Ovary (tissue), 9 donors: ENCODE data around the gene UBP1. TPM values are rescaled to one million over a fixed set of nuclear protein-coding genes. Genes with fewer than 3 reads are reported as not detected.
"Not testable (repeated sequence)": the region's sequence is repeated elsewhere in the genome, so short reads cannot be mapped to it uniquely, and the experiment has no call there.

ENCODE experiments used
- DNase-seq, 5 donors: peaks; one replicate each; pipeline ENCODE4 v3.0.0-alpha.2; 2019 to 2020
- H3K27ac ChIP-seq, 2 donors: fragments of 200-600 bp; one replicate each; pipeline versions ENCODE4 v1.5.1 to v1.8.0; 2019 to 2022
- H3K27me3 ChIP-seq: fragments of 200-600 bp; one replicate; pipeline ENCODE4 v1.8.0; 2022
- H3K36me3 ChIP-seq: fragments of 200-600 bp; sonication (generic); one replicate; pipeline ENCODE4 v1.5.1; 2019
- H3K4me1 ChIP-seq: one replicate; pipeline ENCODE4 v1.8.1; 2013; ENCODE audit warnings: mild to moderate bottlenecking, moderate library complexity; ENCODE audit not compliant: insufficient read depth
- H3K4me3 ChIP-seq: fragments of 200-600 bp; sonication (generic); one replicate; pipeline ENCODE4 v1.5.1; 2017
- H3K9me3 ChIP-seq, 2 donors: fragments of 200-600 bp in 1 of 2; sonication (generic) in 1 of 2; one replicate each; pipeline versions ENCODE4 v1.5.1 to v1.8.1; 2013 to 2019; ENCODE audit warnings: mild to moderate bottlenecking in 1 of 2, moderate library complexity in 1 of 2
- CTCF ChIP-seq, 3 donors: fragments of 450-650 bp in 2 of 3; fragments of 200-600 bp in 1 of 3; IDR thresholded peaks; one replicate each; pipeline versions ENCODE4 v1.5.1 to v1.8.0; 2016 to 2022; ENCODE audit warnings: antibody characterized with exemption in 3 of 3, mild to moderate bottlenecking in 1 of 3
- EP300 ChIP-seq: sonication (generic); formaldehyde crosslinking; IDR thresholded peaks from one replicate; pipeline ENCODE4 v1.6.1; 2017; ENCODE audit warnings: antibody characterized with exemption
- POLR2A ChIP-seq: fragments of 450-650 bp; IDR thresholded peaks from one replicate; pipeline ENCODE4 v1.6.1; 2017; ENCODE audit warnings: antibody characterized with exemption, mild to moderate bottlenecking, moderate library complexity
- WGBS, 3 donors: extraction: QIAGEN DNeasy Blood & Tissue Kit in 1 of 3; methylation state at CpG; one replicate each; pipeline versions ENCODE4 v1.1.5 to v1.1.7; 2013 to 2017; 5-methylcytosine and 5-hydroxymethylcytosine counted together
- intact Hi-C, 4 donors: fragments of 100-400 bp; cut with DNase I; formaldehyde crosslinking; loops; one replicate each; pipeline versions ENCODE4 v1.11.0 to v1.15.1; 2022 to 2023
- polyA plus RNA-seq, 2 donors: library from polyadenylated mRNA; stranded (reverse); fragments of 200-250 nt in 1 of 2; fragments of 350-450 nt in 1 of 2; fragmentation: Illumina TruSeq in 1 of 2; extraction: RNeasy Lipid Tissue Mini Kit (QIAGEN cat#74804) in 1 of 2; gene quantifications; one replicate each; pipeline ENCODE4 v1.2.3, GENCODE V29; 2013 to 2014
- total RNA-seq, 7 donors: library from RNA; depleted of rRNA in 2 of 7; stranded (reverse); fragments of >200 nt in 2 of 7; fragmentation: NEBNext Ultra II Directional in 3 of 7; extraction: Animal tissue kit (Norgen Biotek cat#: 25700) in 3 of 7; gene quantifications; one replicate each; pipeline versions ENCODE4 v1.1.0 to v1.2.4, GENCODE V29; 2016 to 2023
- donor health status: DM: no; HTN: no; CAD: no; lungs with moderate emphysema.
- donor health status: DM: no; HTN: no; CAD: no.
- donor health status: Bipolar disorder and iron deficiency.
- donor health status: DM: yes; HTN: yes; CAD: no.
- donor health status: DM: no; HTN: no; CAD: no.
- donor health status: DM: yes; HTN: yes; CAD: no.

UBP1 gene
- total and polyA plus RNA-seq, 9 donors, result 28.2 to 62.7 (median 51.8) TPM

GRCh38 chr3:33458446-33458845, 18.2 kb upstream of the UBP1 start:
- Histone ChIP-seq H3K27me3 (no peaks in the 10 kb centered on the region), H3K36me3 (no peaks in the 10 kb centered on the region), H3K27ac (no peak overlapping the region), H3K4me3 (no peak overlapping the region), H3K4me1 (no peaks in the 10 kb centered on the region), H3K9me3 (peaks cover 0 to 7% of the 10 kb centered on the region in 2 donors)
- 92 to 98% (median 97%) methylated on average over 3 of the region's 3 CpGs for WGBS, 3 donors
- no peak for DNase-seq
- intact Hi-C loops, result no loop called here
- TF ChIP-seq CTCF (IDR thresholded peaks at IDR 0.05) (no peak), EP300 (no peak), POLR2A (no peak)

- H3K36me3 ChIP-seq, result no peaks in the 10 kb centered on the region
- H3K27me3 ChIP-seq, result no peaks in the 10 kb centered on the region
- TF ChIP-seq EP300 (no peak), POLR2A (no peak), CTCF (IDR thresholded peaks at IDR 0.05) (no peak)
- H3K4me1 ChIP-seq, result no peaks in the 10 kb centered on the region
- no peak overlapping the region for H3K4me3 ChIP-seq
- intact Hi-C loops, result no loop called here
- peaks cover 0 to 7% of the 10 kb centered on the region in 2 donors for H3K9me3 ChIP-seq
- no peak overlapping the region for H3K27ac ChIP-seq
- no peak for DNase-seq
- 77 to 83% (median 78%) methylated on average over 2 of the region's 2 CpGs for WGBS, 3 donors
Observed at GRCh38 chr3:33456756-33457155, 16.6 kb upstream of the UBP1 start.

- DNase-seq, result no peak
- no peak overlapping the region for H3K4me3 ChIP-seq
- no peaks in the 10 kb centered on the region for H3K36me3 ChIP-seq
- WGBS, 3 donors, result 96 to 98% (median 97%) methylated on average over 19 of the region's 19 CpGs
- TF ChIP-seq POLR2A (no peak), CTCF (IDR thresholded peaks at IDR 0.05) (no peak), EP300 (no peak)
- intact Hi-C loops, result no loop called here
- no peak overlapping the region for H3K27ac ChIP-seq
- H3K4me1 ChIP-seq, result no peaks in the 10 kb centered on the region
- H3K9me3 ChIP-seq, result peaks cover 0 to 2% of the 10 kb centered on the region in 2 donors
- H3K27me3 ChIP-seq, result no peaks in the 10 kb centered on the region
Observed at GRCh38 chr3:33453331-33453761, 13.1 kb upstream of the UBP1 start.

- H3K9me3 ChIP-seq, intact Hi-C loops, H3K27ac ChIP-seq, H3K4me1 ChIP-seq, H3K4me3 ChIP-seq, DNase-seq, H3K36me3 ChIP-seq, H3K27me3 ChIP-seq: not testable (repeated sequence)
- 77 to 94% (median 91%) methylated on average over 1 of the region's 1 CpG for WGBS, 3 donors
Observed at GRCh38 chr3:33451994-33452393, 11.8 kb upstream of the UBP1 start.

- no peak for DNase-seq
- Histone ChIP-seq H3K27ac (no peak overlapping the region), H3K4me1 (no peaks in the 10 kb centered on the region), H3K9me3 (no peaks in the 10 kb centered on the region), H3K27me3 (no peaks in the 10 kb centered on the region), H3K4me3 (no peak overlapping the region), H3K36me3 (no peaks in the 10 kb centered on the region)
- intact Hi-C loops, result no loop called here
- TF ChIP-seq EP300 (no peak), POLR2A (no peak), CTCF (IDR thresholded peaks at IDR 0.05) (no peak)
- 94 to 96% (median 95%) methylated on average over 15 of the region's 15 CpGs for WGBS, 3 donors
Observed at GRCh38 chr3:33447958-33448357, 7.8 kb upstream of the UBP1 start.

- H3K4me3 ChIP-seq, H3K27ac ChIP-seq, intact Hi-C loops, H3K36me3 ChIP-seq, DNase-seq, H3K4me1 ChIP-seq, H3K9me3 ChIP-seq, H3K27me3 ChIP-seq: not testable (repeated sequence)
- WGBS, 3 donors, result 79 to 85% (median 83%) methylated on average over 7 of the region's 7 CpGs
Observed at GRCh38 chr3:33447256-33447625, 7.0 kb upstream of the UBP1 start.
